Endothelial cell of umbilical vein (primary cell): ENCODE results near the gene GNA12. TPM values are rescaled to one million over a fixed set of nuclear protein-coding genes. Genes with fewer than 3 reads are reported as not detected.

Source experiments
- BruUV-seq: library from RNA; stranded (reverse); fragments of 400-500 nt; replicated peaks from 2 replicates; lab custom pipeline; 2021; lab: Mats Ljungman, UMichigan
- CTCF ChIA-PET: fragments of 300-600, 350-600 bp; sonication (Branson Sonifier 250); formaldehyde crosslinking; loops from one replicate; lab custom pipeline; 2021; ENCODE audit warnings: antibody characterized with exemption, inconsistent platforms; lab: Charles Lee
- POLR2A ChIA-PET: fragments of 300-600, 350-600 bp; sonication (Branson Sonifier 250); formaldehyde crosslinking; loops from one replicate; lab custom pipeline; 2021; ENCODE audit warnings: antibody characterized with exemption, inconsistent platforms; lab: Charles Lee
- DNase-seq: peaks from one replicate; pipeline ENCODE4 v3.0.0-alpha.2; 2011; ENCODE audit warnings: low read depth, low spot score
- FAIRE-seq: peaks from 2 replicates; lab custom pipeline; 2011; peaks lifted over from hg19 to GRCh38; lab: Jason Lieb, UNC
- H2AFZ ChIP-seq: 2 replicates; pipeline ENCODE4 v1.6.0; 2012; ENCODE audit warnings: low read depth, low read length, control low read depth, inconsistent platforms
- H3K27ac ChIP-seq: 2 replicates; pipeline ENCODE4 v1.5.1; 2011; ENCODE audit warnings: low read depth, mild to moderate bottlenecking, control low read depth, low read length, moderate library complexity; ENCODE audit not compliant: insufficient read depth
- H3K27me3 ChIP-seq, 2 experiments: 2 replicates each; pipeline versions ENCODE4 v1.6.0 to v1.6.1; 2011; ENCODE audit warnings: low read length in 2 of 2, mixed read lengths in 1 of 2; ENCODE audit not compliant: control insufficient read depth in 2 of 2, insufficient read depth in 2 of 2
- H3K36me3 ChIP-seq, 2 experiments: 2 replicates in 1 of 2; 3 replicates in 1 of 2; pipeline ENCODE4 v1.5.1; 2011; ENCODE audit warnings: low read length in 2 of 2, mild to moderate bottlenecking in 1 of 2, moderate library complexity in 1 of 2; ENCODE audit not compliant: control insufficient read depth in 2 of 2, insufficient read depth in 2 of 2; ENCODE audit errors: extremely low read depth in 1 of 2
- H3K4me1 ChIP-seq: 3 replicates; pipeline ENCODE4 v1.5.1; 2011; ENCODE audit warnings: mild to moderate bottlenecking, low read length; ENCODE audit not compliant: control insufficient read depth, insufficient read depth; ENCODE audit errors: extremely low read depth
- H3K4me2 ChIP-seq: 2 replicates; pipeline ENCODE4 v1.6.1; 2011; ENCODE audit warnings: low read length, control low read depth, mixed read lengths; ENCODE audit not compliant: insufficient read depth
- H3K4me3 ChIP-seq, 3 experiments: fragments of 200-600 bp in 1 of 3; sonication (generic), shearing (Covaris generic) in 1 of 3; replicated peaks in 1 of 3; 2 replicates each; pipeline ENCODE4 v1.5.1; 2011 to 2016; ENCODE audit warnings: control low read depth in 3 of 3, low read length in 3 of 3, mild to moderate bottlenecking in 2 of 3, inconsistent platforms in 1 of 3, low read depth in 1 of 3, moderate library complexity in 1 of 3; ENCODE audit not compliant: insufficient read depth in 1 of 3
- H3K79me2 ChIP-seq: 2 replicates; pipeline ENCODE4 v1.6.0; 2012; ENCODE audit warnings: low read length, inconsistent platforms; ENCODE audit not compliant: control insufficient read depth, insufficient read depth
- H3K9ac ChIP-seq: replicated peaks from 2 replicates; pipeline ENCODE3; 2011; ENCODE audit warnings: low read length, control low read depth; ENCODE audit not compliant: insufficient read depth; ENCODE audit errors: extremely low read depth
- H3K9me1 ChIP-seq: replicated peaks from 3 replicates; pipeline ENCODE4 v1.6.0; 2011; ENCODE audit warnings: mild to moderate bottlenecking, low read length; ENCODE audit not compliant: control insufficient read depth, insufficient read depth; ENCODE audit errors: extremely low read depth
- H3K9me3 ChIP-seq: replicated peaks from 2 replicates; pipeline ENCODE4 v1.5.1; 2012; ENCODE audit warnings: low read length, inconsistent platforms; ENCODE audit not compliant: control insufficient read depth, insufficient read depth
- H4K20me1 ChIP-seq: replicated peaks from 2 replicates; pipeline ENCODE3; 2011; ENCODE audit warnings: mild to moderate bottlenecking, low read length; ENCODE audit not compliant: control insufficient read depth, insufficient read depth; ENCODE audit errors: extremely low read depth
- EZH2 ChIP-seq: IDR thresholded peaks from 2 replicates; pipeline ENCODE4 v1.6.1; 2012; ENCODE audit warnings: borderline replicate concordance, low read depth, mild to moderate bottlenecking, moderate library complexity, low read length, inconsistent platforms; ENCODE audit not compliant: severe bottlenecking
- FOS ChIP-seq: IDR thresholded peaks from 2 replicates; pipeline ENCODE4 v1.6.1; 2011; ENCODE audit warnings: mild to moderate bottlenecking, low read length, moderate library complexity, borderline replicate concordance; ENCODE audit not compliant: insufficient read depth
- GATA2 ChIP-seq: IDR thresholded peaks from 2 replicates; pipeline ENCODE4 v1.7.0; 2011; ENCODE audit warnings: low read depth, mild to moderate bottlenecking, moderate library complexity, mixed read lengths, low read length; ENCODE audit not compliant: insufficient read length, insufficient read depth
- JUN ChIP-seq: IDR thresholded peaks from 2 replicates; pipeline ENCODE4 v1.6.1; 2011; ENCODE audit warnings: borderline replicate concordance, low read depth; ENCODE audit not compliant: insufficient read length, insufficient read depth
- MYC ChIP-seq: IDR thresholded peaks from one replicate; pipeline ENCODE4 v1.6.1; 2011; ENCODE audit warnings: mild to moderate bottlenecking, low read depth, low read length
- POLR2A ChIP-seq: IDR thresholded peaks from 2 replicates; pipeline ENCODE4 v1.6.1; 2012; ENCODE audit warnings: low read depth, mild to moderate bottlenecking, control low read depth, low read length
- POLR2AphosphoS5 ChIP-seq: IDR thresholded peaks from 2 replicates; pipeline ENCODE4 v1.6.1; 2012; ENCODE audit warnings: low read depth, mild to moderate bottlenecking, control low read depth, low read length, moderate library complexity; ENCODE audit not compliant: insufficient read depth
- dilution Hi-C: fragments of 300-500 bp; cut with MboI; formaldehyde crosslinking; loops from one replicate; pipeline ENCODE4 v1.15.0; 2019; ENCODE audit warnings: low sequenced_read_pairs; ENCODE audit not compliant: extremely low pct_ligation_motif_present
- intact Hi-C: fragments of 100-400 bp; cut with micrococcal nuclease; formaldehyde crosslinking; loops from one replicate; pipeline ENCODE4 v1.10.0; 2022
- polyA plus RNA-seq, 4 experiments: library from polyadenylated mRNA; depleted of rRNA in 3 of 4; stranded (reverse) in 3 of 4; unstranded in 1 of 4; fragments of >200 nt; gene quantifications; 2 replicates each; pipeline versions ENCODE4 v1.2.1 to v1.2.3, GENCODE V29; 2011 to 2012; ENCODE audit warnings: missing spikeins in 1 of 4
- total RNA-seq: library from RNA; stranded (reverse); gene quantifications from 2 replicates; pipeline ENCODE4 v1.2.3, GENCODE V29; 2021
- TF ChIP-seq, protein P1 (sequence below): IDR thresholded peaks from 2 replicates; pipeline ENCODE4 v1.6.1; 2011; ENCODE audit not compliant: insufficient read depth, insufficient read length
- TF ChIP-seq, protein P2 (sequence below), 2 donors: IDR thresholded peaks; 1 replicate in 1 of 2; 2 replicates in 1 of 2; pipeline ENCODE4 v1.5.1; 2011; ENCODE audit warnings: low read length in 2 of 2, mild to moderate bottlenecking in 2 of 2, moderate library complexity in 2 of 2, control low read depth in 1 of 2, inconsistent platforms in 1 of 2, low read depth in 1 of 2; ENCODE audit not compliant: insufficient read depth in 1 of 2; ENCODE audit errors: extremely low read depth in 1 of 2

GNA12 gene
- total and polyA plus RNA-seq, 2 donors (not counting 3 experiments of a cell fraction or from before 2014, with no cell fraction given): 63.0 to 75.1 TPM

DNA sequence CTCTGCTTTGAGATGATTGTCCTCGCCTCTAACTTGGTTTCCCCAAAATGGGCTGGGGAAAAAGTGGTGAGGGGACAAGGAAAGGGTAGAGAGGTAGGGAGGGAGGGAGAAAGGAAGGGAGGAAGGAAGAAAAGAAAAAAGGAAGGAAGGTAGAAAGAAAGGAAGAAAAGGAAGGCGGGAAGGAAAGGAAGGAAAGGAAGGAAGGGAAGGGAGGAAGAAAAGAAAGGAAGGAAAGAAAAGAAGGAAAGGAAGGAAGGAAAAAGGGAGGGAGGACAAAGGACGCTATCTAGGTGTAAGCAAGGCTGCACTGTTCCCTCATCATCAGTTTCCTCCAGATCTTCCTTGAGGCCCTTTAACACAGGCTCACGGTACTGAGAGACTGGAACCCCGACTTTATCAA lies 2.2 kb downstream of the GNA12 start:
- intact Hi-C loops: no loop called here
- ChIA-PET CTCF (interaction anchor here (0.9 to 1.6 kb wide), 2 partner anchors 12 to 84 kb away, joined by 3 read pairs; no protein-coding TSS in a partner anchor), POLR2A (no interaction called here)
- Histone ChIP-seq H3K27ac (no peak overlapping the region), H3K4me2 (no peak overlapping the region), H3K4me3 (no peak overlapping the region), H3K4me1 (peaks cover 18% of the 10 kb centered on the region), H3K9ac (no peak overlapping the region), H3K36me3 (no peaks in the 10 kb centered on the region), H3K27me3 (no peaks in the 10 kb centered on the region), H4K20me1 (no peaks in the 10 kb centered on the region), H3K9me1 (no peaks in the 10 kb centered on the region), H3K9me3 (no peaks in the 10 kb centered on the region), H3K79me2 (peaks cover 57% of the 10 kb centered on the region), H2AFZ (no peak overlapping the region)
- DNase-seq (no peak), FAIRE-seq (no peak)
- BruUV-seq: no TSS peak
- TF ChIP-seq FOS: no peak
- no peak for TF ChIP-seq EZH2
- no peak for TF ChIP-seq JUN
- TF ChIP-seq POLR2A: no peak
- TF ChIP-seq, protein P1, sequence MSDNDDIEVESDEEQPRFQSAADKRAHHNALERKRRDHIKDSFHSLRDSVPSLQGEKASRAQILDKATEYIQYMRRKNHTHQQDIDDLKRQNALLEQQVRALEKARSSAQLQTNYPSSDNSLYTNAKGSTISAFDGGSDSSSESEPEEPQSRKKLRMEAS: no peak
- TF ChIP-seq, protein P2, sequence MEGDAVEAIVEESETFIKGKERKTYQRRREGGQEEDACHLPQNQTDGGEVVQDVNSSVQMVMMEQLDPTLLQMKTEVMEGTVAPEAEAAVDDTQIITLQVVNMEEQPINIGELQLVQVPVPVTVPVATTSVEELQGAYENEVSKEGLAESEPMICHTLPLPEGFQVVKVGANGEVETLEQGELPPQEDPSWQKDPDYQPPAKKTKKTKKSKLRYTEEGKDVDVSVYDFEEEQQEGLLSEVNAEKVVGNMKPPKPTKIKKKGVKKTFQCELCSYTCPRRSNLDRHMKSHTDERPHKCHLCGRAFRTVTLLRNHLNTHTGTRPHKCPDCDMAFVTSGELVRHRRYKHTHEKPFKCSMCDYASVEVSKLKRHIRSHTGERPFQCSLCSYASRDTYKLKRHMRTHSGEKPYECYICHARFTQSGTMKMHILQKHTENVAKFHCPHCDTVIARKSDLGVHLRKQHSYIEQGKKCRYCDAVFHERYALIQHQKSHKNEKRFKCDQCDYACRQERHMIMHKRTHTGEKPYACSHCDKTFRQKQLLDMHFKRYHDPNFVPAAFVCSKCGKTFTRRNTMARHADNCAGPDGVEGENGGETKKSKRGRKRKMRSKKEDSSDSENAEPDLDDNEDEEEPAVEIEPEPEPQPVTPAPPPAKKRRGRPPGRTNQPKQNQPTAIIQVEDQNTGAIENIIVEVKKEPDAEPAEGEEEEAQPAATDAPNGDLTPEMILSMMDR (IDR thresholded peaks at IDR 0.05; ENCODE audit: extremely low read depth in 1 of 2, insufficient read depth in 1 of 2, low read depth in 1 of 2, low read length in 2 of 2): no peak
- no peak for TF ChIP-seq GATA2
- TF ChIP-seq MYC: no peak
- no peak for TF ChIP-seq POLR2AphosphoS5
- dilution Hi-C loops: no loop called here
